Measurements from ENCODE around the gene RAB29.

DNA sequence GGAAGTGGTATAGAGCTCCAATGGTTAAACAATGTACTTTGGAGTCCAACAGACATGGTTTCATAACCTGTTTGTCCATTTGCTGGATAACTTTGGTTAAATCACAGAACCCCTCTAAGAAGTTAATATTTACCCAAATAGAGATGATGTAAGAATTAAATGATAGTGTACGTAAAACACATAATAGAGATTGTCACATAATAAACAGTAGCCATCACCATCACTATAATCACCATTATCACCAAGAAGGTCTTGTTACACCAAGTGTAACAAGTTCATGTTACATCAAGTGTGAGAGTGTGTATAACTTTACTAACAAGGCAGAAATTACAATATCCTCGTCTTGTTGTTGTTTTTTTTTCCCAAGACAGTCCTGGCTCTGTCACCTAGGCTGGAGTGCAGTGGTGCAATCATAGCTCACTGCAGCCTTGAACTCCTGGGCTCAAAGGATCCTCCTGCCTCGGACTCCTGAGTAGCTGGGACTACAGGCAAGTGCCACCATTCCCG is 48.6 kb downstream of the RAB29 start:
- TF ChIP-seq, protein P1, sequence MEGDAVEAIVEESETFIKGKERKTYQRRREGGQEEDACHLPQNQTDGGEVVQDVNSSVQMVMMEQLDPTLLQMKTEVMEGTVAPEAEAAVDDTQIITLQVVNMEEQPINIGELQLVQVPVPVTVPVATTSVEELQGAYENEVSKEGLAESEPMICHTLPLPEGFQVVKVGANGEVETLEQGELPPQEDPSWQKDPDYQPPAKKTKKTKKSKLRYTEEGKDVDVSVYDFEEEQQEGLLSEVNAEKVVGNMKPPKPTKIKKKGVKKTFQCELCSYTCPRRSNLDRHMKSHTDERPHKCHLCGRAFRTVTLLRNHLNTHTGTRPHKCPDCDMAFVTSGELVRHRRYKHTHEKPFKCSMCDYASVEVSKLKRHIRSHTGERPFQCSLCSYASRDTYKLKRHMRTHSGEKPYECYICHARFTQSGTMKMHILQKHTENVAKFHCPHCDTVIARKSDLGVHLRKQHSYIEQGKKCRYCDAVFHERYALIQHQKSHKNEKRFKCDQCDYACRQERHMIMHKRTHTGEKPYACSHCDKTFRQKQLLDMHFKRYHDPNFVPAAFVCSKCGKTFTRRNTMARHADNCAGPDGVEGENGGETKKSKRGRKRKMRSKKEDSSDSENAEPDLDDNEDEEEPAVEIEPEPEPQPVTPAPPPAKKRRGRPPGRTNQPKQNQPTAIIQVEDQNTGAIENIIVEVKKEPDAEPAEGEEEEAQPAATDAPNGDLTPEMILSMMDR (IDR thresholded peaks at IDR 0.05), result no peak
- no peak for TF ChIP-seq POLR2A (IDR thresholded peaks at IDR 0.05)

Measured in gastroesophageal sphincter (tissue), 3 donors.